ENCODE data around the gene WASF2.

DNA sequence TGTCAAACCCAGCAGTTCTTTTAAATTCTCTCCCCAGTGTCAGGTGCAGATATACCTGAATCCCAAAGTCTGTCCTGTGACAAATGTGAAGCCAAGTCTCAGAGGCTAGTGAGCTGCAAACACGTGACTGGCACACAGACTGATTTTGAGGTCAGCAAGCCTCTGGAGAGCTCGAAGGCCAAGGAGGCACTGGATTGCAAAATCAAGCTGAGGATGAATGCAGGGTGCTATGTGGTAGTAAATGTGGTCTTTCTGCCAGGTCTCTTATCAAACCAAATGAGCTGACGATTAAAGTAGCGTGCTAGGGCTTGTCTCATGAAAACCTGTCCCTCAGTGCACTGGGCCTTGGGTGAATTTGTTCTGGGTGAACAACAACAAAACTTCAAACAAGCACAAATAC lies 77.0 kb downstream of the WASF2 start:
- TF ChIP-seq, protein P1, sequence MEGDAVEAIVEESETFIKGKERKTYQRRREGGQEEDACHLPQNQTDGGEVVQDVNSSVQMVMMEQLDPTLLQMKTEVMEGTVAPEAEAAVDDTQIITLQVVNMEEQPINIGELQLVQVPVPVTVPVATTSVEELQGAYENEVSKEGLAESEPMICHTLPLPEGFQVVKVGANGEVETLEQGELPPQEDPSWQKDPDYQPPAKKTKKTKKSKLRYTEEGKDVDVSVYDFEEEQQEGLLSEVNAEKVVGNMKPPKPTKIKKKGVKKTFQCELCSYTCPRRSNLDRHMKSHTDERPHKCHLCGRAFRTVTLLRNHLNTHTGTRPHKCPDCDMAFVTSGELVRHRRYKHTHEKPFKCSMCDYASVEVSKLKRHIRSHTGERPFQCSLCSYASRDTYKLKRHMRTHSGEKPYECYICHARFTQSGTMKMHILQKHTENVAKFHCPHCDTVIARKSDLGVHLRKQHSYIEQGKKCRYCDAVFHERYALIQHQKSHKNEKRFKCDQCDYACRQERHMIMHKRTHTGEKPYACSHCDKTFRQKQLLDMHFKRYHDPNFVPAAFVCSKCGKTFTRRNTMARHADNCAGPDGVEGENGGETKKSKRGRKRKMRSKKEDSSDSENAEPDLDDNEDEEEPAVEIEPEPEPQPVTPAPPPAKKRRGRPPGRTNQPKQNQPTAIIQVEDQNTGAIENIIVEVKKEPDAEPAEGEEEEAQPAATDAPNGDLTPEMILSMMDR (IDR thresholded peaks at IDR 0.05; ENCODE audit: low read depth, low read length) = no peak
- TF ChIP-seq POLR2A (IDR thresholded peaks at IDR 0.05; ENCODE audit: extremely low read depth, insufficient read length) = no peak
